ENCODE results near the gene PSAT1.

DNA sequence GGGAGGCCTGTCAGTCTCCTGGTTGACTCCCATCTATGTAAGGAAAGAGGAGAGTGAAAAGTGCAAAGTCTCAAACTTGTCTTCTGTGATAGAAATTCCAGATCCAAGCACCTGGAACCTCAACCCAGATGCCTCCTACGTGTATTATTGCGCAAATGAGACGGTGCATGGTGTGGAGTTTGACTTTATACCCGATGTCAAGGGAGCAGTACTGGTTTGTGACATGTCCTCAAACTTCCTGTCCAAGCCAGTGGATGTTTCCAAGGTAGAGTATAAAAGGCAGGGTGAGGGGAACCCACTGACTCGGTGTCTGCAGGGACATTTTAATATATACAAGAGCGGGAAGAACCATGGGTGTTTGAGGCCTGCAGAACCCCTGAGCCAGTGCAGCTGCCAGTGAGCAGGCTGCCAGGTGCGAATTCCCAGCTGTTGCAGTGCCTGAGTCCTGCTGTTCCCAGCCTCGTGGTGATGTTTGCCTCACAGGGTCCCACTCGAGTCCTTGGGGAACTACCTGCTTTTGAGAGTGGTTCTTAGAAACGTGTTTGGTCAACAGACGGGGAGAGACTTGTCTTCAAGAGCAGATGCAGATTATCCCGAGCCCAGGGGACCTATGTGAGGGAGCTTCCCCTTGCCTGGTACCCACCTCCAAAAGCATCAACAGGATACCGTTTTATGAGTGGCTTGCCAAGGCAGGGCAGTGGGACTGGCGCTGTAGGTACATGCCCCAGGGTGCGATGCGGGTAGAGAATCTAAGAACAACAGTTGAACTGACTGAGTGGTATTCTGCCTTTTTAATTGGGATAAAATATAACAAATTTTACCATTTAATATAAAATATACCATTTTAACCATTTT is 9.5 kb downstream of the PSAT1 start:
- TF ChIP-seq, protein P1, sequence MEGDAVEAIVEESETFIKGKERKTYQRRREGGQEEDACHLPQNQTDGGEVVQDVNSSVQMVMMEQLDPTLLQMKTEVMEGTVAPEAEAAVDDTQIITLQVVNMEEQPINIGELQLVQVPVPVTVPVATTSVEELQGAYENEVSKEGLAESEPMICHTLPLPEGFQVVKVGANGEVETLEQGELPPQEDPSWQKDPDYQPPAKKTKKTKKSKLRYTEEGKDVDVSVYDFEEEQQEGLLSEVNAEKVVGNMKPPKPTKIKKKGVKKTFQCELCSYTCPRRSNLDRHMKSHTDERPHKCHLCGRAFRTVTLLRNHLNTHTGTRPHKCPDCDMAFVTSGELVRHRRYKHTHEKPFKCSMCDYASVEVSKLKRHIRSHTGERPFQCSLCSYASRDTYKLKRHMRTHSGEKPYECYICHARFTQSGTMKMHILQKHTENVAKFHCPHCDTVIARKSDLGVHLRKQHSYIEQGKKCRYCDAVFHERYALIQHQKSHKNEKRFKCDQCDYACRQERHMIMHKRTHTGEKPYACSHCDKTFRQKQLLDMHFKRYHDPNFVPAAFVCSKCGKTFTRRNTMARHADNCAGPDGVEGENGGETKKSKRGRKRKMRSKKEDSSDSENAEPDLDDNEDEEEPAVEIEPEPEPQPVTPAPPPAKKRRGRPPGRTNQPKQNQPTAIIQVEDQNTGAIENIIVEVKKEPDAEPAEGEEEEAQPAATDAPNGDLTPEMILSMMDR (IDR thresholded peaks at IDR 0.05; ENCODE audit: poor library complexity) = no peak
- TF ChIP-seq EZH2 (IDR thresholded peaks at IDR 0.05; ENCODE audit: borderline replicate concordance) = no peak
- no peak for TF ChIP-seq EZH2phosphoT487 (IDR thresholded peaks at IDR 0.05; ENCODE audit: low read depth, severe bottlenecking, unreplicated experiment)

All from hepatocyte (in vitro differentiated cells).